SHP77 treated with DMSO at 0.1 percent for 48 hours (cell line): Measurements from ENCODE around the gene KRT33B.
"Not testable (repeated sequence)": the region's sequence is repeated elsewhere in the genome, so short reads cannot be mapped to it uniquely, and the experiment has no call there.

Experiments used
- DNase-seq: peaks from one replicate; lab custom pipeline; 2025; lab: John Stamatoyannopoulos, UW

KRT33B gene

GRCh38 chr17:41393826-41394225 is 24.2 kb upstream of the KRT33B start:
- DNase-seq, result no peak

GRCh38 chr17:41393294-41393693 is 23.7 kb upstream of the KRT33B start:
- DNase-seq, result no peak

- no peak for DNase-seq
Observed at GRCh38 chr17:41392278-41392677, 22.7 kb upstream of the KRT33B start.

GRCh38 chr17:41391535-41391934 is 21.9 kb upstream of the KRT33B start:
- no peak for DNase-seq

GRCh38 chr17:41390411-41390938 is 20.9 kb upstream of the KRT33B start:
- no peak for DNase-seq

- no peak for DNase-seq
Observed at GRCh38 chr17:41387670-41388069, 18.1 kb upstream of the KRT33B start.

- DNase-seq, result no peak
Observed at GRCh38 chr17:41386227-41386626, 16.6 kb upstream of the KRT33B start.

- DNase-seq, result no peak
Observed at GRCh38 chr17:41383690-41384089, 14.1 kb upstream of the KRT33B start.

- no peak for DNase-seq
Observed at GRCh38 chr17:41382394-41382793, 12.8 kb upstream of the KRT33B start.

- not testable (repeated sequence) for DNase-seq
Observed at GRCh38 chr17:41381943-41382342, 12.3 kb upstream of the KRT33B start, which contains the start of gene KRT34. Gene KRT34 (minus strand): TSS chr17:41382306. CDS start chr17:41382246, 60 bp downstream.

GRCh38 chr17:41380091-41380490 is 10.5 kb upstream of the KRT33B start:
- not testable (repeated sequence) for DNase-seq

GRCh38 chr17:41377546-41377945 is 7.9 kb upstream of the KRT33B start:
- no peak for DNase-seq

- no peak for DNase-seq
Observed at GRCh38 chr17:41369023-41369422, 590 bp downstream of the KRT33B start.

- no peak for DNase-seq
Observed at GRCh38 chr17:41367426-41368075, 2.1 kb downstream of the KRT33B start.

- no peak for DNase-seq
Observed at GRCh38 chr17:41366070-41366469, 3.5 kb downstream of the KRT33B start.

- no peak for DNase-seq
Observed at GRCh38 chr17:41363881-41364280, 5.7 kb downstream of the KRT33B start.

- DNase-seq, result no peak
Observed at GRCh38 chr17:41360296-41360995, 9.2 kb downstream of the KRT33B start.

- no peak for DNase-seq
Observed at GRCh38 chr17:41354536-41354935, 15.1 kb downstream of the KRT33B start.

- DNase-seq, result no peak
Observed at GRCh38 chr17:41352597-41353366, 16.8 kb downstream of the KRT33B start.

- no peak for DNase-seq
Observed at GRCh38 chr17:41351177-41351576, 18.4 kb downstream of the KRT33B start.

- DNase-seq, result not testable (repeated sequence)
Observed at GRCh38 chr17:41350381-41350878, 19.2 kb downstream of the KRT33B start, which contains the start of gene KRT33A. Gene KRT33A (minus strand): TSS chr17:41350828. CDS start chr17:41350767, 61 bp downstream.
